OCI-LY7 (cell line): Measurements from ENCODE around the gene GOLGA5.

Experiments
- CTCF ChIP-seq: fragments of 200-600 bp; sonication (generic); conservative IDR thresholded peaks from 2 replicates; pipeline ENCODE4 v1.5.1; 2014; ENCODE audit warnings: mild to moderate bottlenecking, antibody characterized with exemption, low read length, moderate library complexity, mixed read lengths
- EZH2phosphoT487 ChIP-seq: fragments of 200-600 bp; sonication (generic); IDR thresholded peaks from 2 replicates; pipeline ENCODE4 v1.6.1; 2018; ENCODE audit warnings: low read depth, borderline replicate concordance, mild to moderate bottlenecking, mixed run types, antibody characterized with exemption, low read length, moderate library complexity, mixed read lengths

GRCh38 chr14:92841930-92842329 is 47.8 kb downstream of the GOLGA5 start:
- TF ChIP-seq EZH2phosphoT487: no peak
- TF ChIP-seq CTCF: no peak
